ENCODE results near the gene NMD3. TPM values are rescaled to one million over a fixed set of nuclear protein-coding genes. Genes with fewer than 3 reads are reported as not detected.
A peak's percentile ranks its signal among the peaks of the same experiment; 100 is the strongest.
"Not testable (repeated sequence)": the region's sequence is repeated elsewhere in the genome, so short reads cannot be mapped to it uniquely, and the experiment has no call there.

NMD3 gene
- 10 to 100 TPM; 16.2 to 46.1 (median 39.6) TPM for total RNA-seq

GRCh38 chr3:161220850-161221753, at the start of gene NMD3:
NMD3 (plus strand) TSS chr3:161221311; CDS start chr3:161222014, 703 bp downstream.
- H3K27me3 ChIP-seq = no peaks in the 10 kb centered on the region
- peaks cover 25 to 39% (median 29%) of the 10 kb centered on the region in 4 donors for H3K4me1 ChIP-seq
- ATAC-seq (ENCODE audit: low FRiP score in 2 of 2) (peak; percentile 95 to 98), DNase-seq (peak; percentile 92 to 93)
- 1% methylated on average over 33 to 54 of the region's 71 CpGs for WGBS, 2 donors
- peaks cover 0 to 11% (median 0%) of the 10 kb centered on the region in 4 donors for H3K36me3 ChIP-seq
- TF ChIP-seq POLR2AphosphoS5 (IDR thresholded peaks at IDR 0.05) (peak; percentile 72 to 89), POLR2A (IDR thresholded peaks at IDR 0.05) (peak; percentile 6 to 86 (median 70)), EP300 (IDR thresholded peaks at IDR 0.05) (no peak), CTCF (IDR thresholded peaks at IDR 0.05) (no peak)
- H3K27ac ChIP-seq = peak within 1 kb of the TSS; percentile 93 to 98 (median 96)
- H3K9me3 ChIP-seq = no peaks in the 10 kb centered on the region
- peak within 1 kb of the TSS; percentile 75 to 93 (median 78) for H3K4me3 ChIP-seq

DNA sequence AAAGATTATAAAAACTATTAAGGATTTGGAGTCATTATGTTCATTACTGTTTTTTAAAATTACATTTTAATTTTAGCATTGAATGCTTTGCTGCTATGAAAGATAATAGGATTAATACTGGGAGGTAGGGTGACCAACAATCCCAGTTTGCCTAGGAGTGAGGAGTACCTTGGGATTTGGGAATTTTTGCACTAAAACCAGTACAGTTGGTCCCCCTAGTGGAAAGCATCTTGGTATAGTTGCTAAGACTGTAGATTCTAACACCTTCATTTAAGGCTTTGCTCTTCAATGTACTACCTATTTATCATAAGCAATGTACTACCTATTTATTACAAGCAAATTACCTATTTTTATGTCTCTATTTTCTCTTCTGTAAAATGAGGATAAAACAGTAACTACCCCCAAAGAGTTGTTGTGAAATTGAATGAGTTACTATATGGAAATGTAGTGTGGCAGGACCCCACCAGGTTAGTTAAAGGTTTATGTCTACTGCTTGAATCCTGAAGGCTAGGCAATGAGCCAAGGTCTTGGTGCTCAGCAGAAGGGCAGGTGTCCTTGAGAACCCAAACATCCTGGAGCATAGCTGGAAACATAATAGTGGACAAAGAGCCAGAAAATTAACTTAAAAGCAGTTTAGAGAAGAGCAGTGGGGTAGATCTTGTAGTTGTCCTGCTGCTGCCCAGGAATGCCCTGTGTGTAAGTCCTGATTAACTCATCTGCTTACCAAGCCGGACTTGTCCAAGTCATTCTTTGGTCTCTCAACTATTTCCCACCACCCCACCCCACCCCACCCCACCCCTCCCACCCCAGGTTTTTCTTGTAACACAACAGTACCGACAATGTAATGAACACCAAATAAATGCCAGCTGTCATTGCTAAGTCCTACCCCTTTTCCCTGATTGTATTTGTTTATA, 49.2 kb upstream of the NMD3 start:
- DNase-seq = no peak
- Histone ChIP-seq H3K27me3 (no peaks in the 10 kb centered on the region), H3K9me3 (no peaks in the 10 kb centered on the region), H3K4me3 (no peak overlapping the region), H3K36me3 (no peaks in the 10 kb centered on the region), H3K27ac (peak overlapping the region in 1 of 4 donors; percentile 64), H3K4me1 (peaks cover 0 to 14% (median 2%) of the 10 kb centered on the region in 4 donors)
- no peak for TF ChIP-seq POLR2AphosphoS5 (IDR thresholded peaks at IDR 0.05)
- TF ChIP-seq CTCF (IDR thresholded peaks at IDR 0.05) = no peak
- no peak for TF ChIP-seq POLR2A (IDR thresholded peaks at IDR 0.05)
- TF ChIP-seq EP300 (IDR thresholded peaks at IDR 0.05) = no peak
- WGBS, 2 donors = 62 to 67% methylated on average over 2 of the region's 2 CpGs
- ATAC-seq (ENCODE audit: low FRiP score in 2 of 2) = peak in 1 of 2 donors; percentile 40

- TF ChIP-seq CTCF (IDR thresholded peaks at IDR 0.05) (no peak), EP300 (IDR thresholded peaks at IDR 0.05) (no peak), POLR2AphosphoS5 (IDR thresholded peaks at IDR 0.05) (no peak), POLR2A (IDR thresholded peaks at IDR 0.05) (no peak)
- Histone ChIP-seq H3K4me1 (peaks cover 0 to 14% (median 2%) of the 10 kb centered on the region in 4 donors), H3K27me3 (no peaks in the 10 kb centered on the region), H3K27ac (no peak overlapping the region), H3K36me3 (no peaks in the 10 kb centered on the region), H3K4me3 (no peak overlapping the region), H3K9me3 (no peaks in the 10 kb centered on the region)
- 73 to 81% methylated on average over 1 of the region's 1 CpG for WGBS, 2 donors
- ATAC-seq (ENCODE audit: low FRiP score in 2 of 2) (no peak), DNase-seq (no peak)
These were observed 45.6 kb upstream of the NMD3 start for GRCh38 chr3:161175506-161175905.

- H3K4me1 ChIP-seq = no peaks in the 10 kb centered on the region
- H3K9me3 ChIP-seq = no peaks in the 10 kb centered on the region
- no peak for TF ChIP-seq POLR2AphosphoS5 (IDR thresholded peaks at IDR 0.05)
- no peak for TF ChIP-seq EP300 (IDR thresholded peaks at IDR 0.05)
- TF ChIP-seq CTCF (IDR thresholded peaks at IDR 0.05) = no peak
- TF ChIP-seq POLR2A (IDR thresholded peaks at IDR 0.05) = no peak
- no peak overlapping the region for H3K27ac ChIP-seq
- DNase-seq = no peak
- WGBS, 2 donors = 78 to 93% methylated on average over 3 of the region's 3 CpGs
- H3K27me3 ChIP-seq = no peaks in the 10 kb centered on the region
- H3K4me3 ChIP-seq = no peak overlapping the region
- no peaks in the 10 kb centered on the region for H3K36me3 ChIP-seq
- ATAC-seq (ENCODE audit: low FRiP score in 2 of 2) = no peak
These were observed 43.1 kb upstream of the NMD3 start for GRCh38 chr3:161177991-161178390.

GRCh38 chr3:161181371-161181770, 39.7 kb upstream of the NMD3 start:
- H3K9me3 ChIP-seq; H3K36me3 ChIP-seq; DNase-seq; H3K27me3 ChIP-seq; ATAC-seq (ENCODE audit: low FRiP score in 2 of 2); H3K4me3 ChIP-seq; H3K27ac ChIP-seq; H3K4me1 ChIP-seq: not testable (repeated sequence)
- WGBS, 2 donors = 55 to 56% methylated on average over 1 of the region's 1 CpG

Data from upper lobe of left lung (tissue), 6 donors.